Stimulated activated CD4-positive, alpha-beta T cell treated with anti-CD3 and anti-CD28 coated beads, TNF-alpha, amount 100 ng/mL, for 48 hours (primary cell): ENCODE data around the gene LRBA.

Experiments used
- DNase-seq, 3 donors: peaks; one replicate each; pipeline ENCODE4 v3.0.0-alpha.2; 2020; ENCODE audit warnings: low read depth in 3 of 3

The LRBA gene

DNA sequence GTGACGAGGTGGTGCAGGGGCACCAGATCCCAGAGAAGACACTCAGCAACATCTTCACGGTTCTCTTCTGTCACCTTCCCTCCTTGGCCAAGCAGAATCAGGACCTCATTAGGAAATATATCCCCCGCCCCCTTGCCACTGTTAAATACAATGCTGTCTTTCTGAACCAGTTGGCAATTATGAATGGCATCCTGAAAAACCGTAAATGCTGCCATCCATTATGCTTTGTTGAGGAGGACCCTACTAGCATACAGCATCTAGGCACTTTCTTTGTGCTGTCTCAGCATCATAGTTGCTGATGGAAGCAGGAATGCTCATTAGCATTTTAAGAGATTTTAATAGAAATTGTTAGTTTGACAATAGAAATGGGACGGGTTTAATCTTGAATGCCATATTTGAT lies 798.4 kb downstream of the LRBA start:
- DNase-seq, result no peak

GRCh38 chr4:150215601-150216000 lies 799.5 kb downstream of the LRBA start:
- no peak for DNase-seq
